ENCODE measurements around the gene GAREM2. TPM values are rescaled to one million over a fixed set of nuclear protein-coding genes. Genes with fewer than 3 reads are reported as not detected.

The GAREM2 gene
- polyA plus RNA-seq, 1 donor = 3.9 TPM

GRCh38 chr2:26237868-26238267 lies 65.0 kb downstream of the GAREM2 start:
- no peak for DNase-seq (ENCODE audit: low read depth)

- DNase-seq (ENCODE audit: low read depth) = no peak
Measured at GRCh38 chr2:26238311-26238958, 65.5 kb downstream of the GAREM2 start.

Other genes with a start within 250 kb of the GAREM2 start
- gene KIF3C, start 190.6 kb upstream of the GAREM2 start, polyA plus RNA-seq (ENCODE audit: insufficient read length) = 8.3 TPM
- gene RAB10, start 139.0 kb upstream of the GAREM2 start, polyA plus RNA-seq (ENCODE audit: insufficient read length) = 99.9 TPM
- gene HADHA, start 71.5 kb downstream of the GAREM2 start, polyA plus RNA-seq (ENCODE audit: insufficient read length) = 206 TPM
- 108 TPM for gene HADHB, start 71.9 kb downstream of the GAREM2 start, polyA plus RNA-seq (ENCODE audit: insufficient read length)
- 10.4 TPM for gene SELENOI, start 173.1 kb downstream of the GAREM2 start, polyA plus RNA-seq (ENCODE audit: insufficient read length)
- 0.16 TPM for gene ADGRF3, start 173.7 kb downstream of the GAREM2 start, polyA plus RNA-seq (ENCODE audit: insufficient read length)
- 0.16 TPM for gene DRC1, start 228.8 kb downstream of the GAREM2 start, polyA plus RNA-seq (ENCODE audit: insufficient read length)